Rectal smooth muscle tissue (tissue), 1 donor: ENCODE measurements around the gene ANKRD11.
"Not testable (repeated sequence)": the region's sequence is repeated elsewhere in the genome, so short reads cannot be mapped to it uniquely, and the experiment has no call there.

ENCODE experiments used
- H3K27ac ChIP-seq: one replicate; pipeline ENCODE4 v1.7.0; 2013; ENCODE audit warnings: low read depth, low read length, inconsistent platforms
- H3K27me3 ChIP-seq: one replicate; pipeline ENCODE4 v1.7.0; 2013; ENCODE audit warnings: low read length; ENCODE audit not compliant: control insufficient read depth, insufficient read depth
- H3K36me3 ChIP-seq: one replicate; pipeline ENCODE4 v1.7.0; 2013; ENCODE audit warnings: low read length; ENCODE audit not compliant: control insufficient read depth, insufficient read depth
- H3K4me1 ChIP-seq: one replicate; pipeline ENCODE4 v1.7.0; 2013; ENCODE audit warnings: low read length; ENCODE audit not compliant: control insufficient read depth, insufficient read depth
- H3K4me3 ChIP-seq: one replicate; pipeline ENCODE4 v1.7.0; 2013; ENCODE audit warnings: low read length
- H3K9ac ChIP-seq: one replicate; pipeline ENCODE4 v1.7.0; 2013; ENCODE audit warnings: low read length

ANKRD11 gene

GRCh38 chr16:89273741-89274472 lies 216.5 kb downstream of the ANKRD11 start:
- Histone ChIP-seq H3K27ac (no peak overlapping the region), H3K9ac (no peak overlapping the region), H3K36me3 (peaks cover 36% of the 10 kb centered on the region), H3K4me1 (no peaks in the 10 kb centered on the region), H3K4me3 (no peak overlapping the region), H3K27me3 (no peaks in the 10 kb centered on the region)

- Histone ChIP-seq H3K4me1 (no peaks in the 10 kb centered on the region), H3K27ac (no peak overlapping the region), H3K27me3 (no peaks in the 10 kb centered on the region), H3K9ac (no peak overlapping the region), H3K4me3 (no peak overlapping the region), H3K36me3 (peaks cover 38% of the 10 kb centered on the region)
Measured at GRCh38 chr16:89272631-89273030, 217.7 kb downstream of the ANKRD11 start.

- H3K27ac ChIP-seq: no peak overlapping the region
- peaks cover 40% of the 10 kb centered on the region for H3K36me3 ChIP-seq
- H3K9ac ChIP-seq: no peak overlapping the region
- no peaks in the 10 kb centered on the region for H3K4me1 ChIP-seq
- H3K27me3 ChIP-seq: no peaks in the 10 kb centered on the region
- H3K4me3 ChIP-seq: no peak overlapping the region
Measured at GRCh38 chr16:89270666-89271345, 219.6 kb downstream of the ANKRD11 start.

GRCh38 chr16:89269805-89270665 lies 220.3 kb downstream of the ANKRD11 start:
- Histone ChIP-seq H3K27ac (no peak overlapping the region), H3K4me1 (no peaks in the 10 kb centered on the region), H3K27me3 (no peaks in the 10 kb centered on the region), H3K36me3 (peaks cover 32% of the 10 kb centered on the region), H3K9ac (no peak overlapping the region), H3K4me3 (no peak overlapping the region)

- Histone ChIP-seq H3K27ac (no peak overlapping the region), H3K4me3 (no peak overlapping the region), H3K36me3 (peaks cover 27% of the 10 kb centered on the region), H3K9ac (no peak overlapping the region), H3K4me1 (no peaks in the 10 kb centered on the region), H3K27me3 (no peaks in the 10 kb centered on the region)
Measured at GRCh38 chr16:89268987-89269735, 221.2 kb downstream of the ANKRD11 start.

GRCh38 chr16:89268585-89268984 lies 221.8 kb downstream of the ANKRD11 start:
- H3K36me3 ChIP-seq: peaks cover 22% of the 10 kb centered on the region
- H3K4me1 ChIP-seq: no peaks in the 10 kb centered on the region
- H3K27ac ChIP-seq: no peak overlapping the region
- no peaks in the 10 kb centered on the region for H3K27me3 ChIP-seq
- H3K4me3 ChIP-seq: no peak overlapping the region
- H3K9ac ChIP-seq: no peak overlapping the region

GRCh38 chr16:89267746-89268145 lies 222.6 kb downstream of the ANKRD11 start:
- not testable (repeated sequence) for H3K27me3 ChIP-seq, H3K4me1 ChIP-seq, H3K9ac ChIP-seq, H3K4me3 ChIP-seq, H3K27ac ChIP-seq
- peaks cover 18% of the 10 kb centered on the region for H3K36me3 ChIP-seq

- Histone ChIP-seq H3K4me3 (no peak overlapping the region), H3K36me3 (peaks cover 17% of the 10 kb centered on the region), H3K9ac (no peak overlapping the region), H3K27ac (no peak overlapping the region), H3K27me3 (no peaks in the 10 kb centered on the region), H3K4me1 (no peaks in the 10 kb centered on the region)
Measured at GRCh38 chr16:89266521-89267134, 223.7 kb downstream of the ANKRD11 start.

- H3K4me3 ChIP-seq: no peak overlapping the region
- H3K27ac ChIP-seq: no peak overlapping the region
- H3K9ac ChIP-seq: no peak overlapping the region
- no peaks in the 10 kb centered on the region for H3K27me3 ChIP-seq
- H3K4me1 ChIP-seq: no peaks in the 10 kb centered on the region
- peaks cover 16% of the 10 kb centered on the region for H3K36me3 ChIP-seq
Measured at GRCh38 chr16:89265647-89266046, 224.7 kb downstream of the ANKRD11 start.

- H3K4me3 ChIP-seq: no peak overlapping the region
- no peaks in the 10 kb centered on the region for H3K4me1 ChIP-seq
- H3K27ac ChIP-seq: no peak overlapping the region
- H3K36me3 ChIP-seq: peaks cover 9% of the 10 kb centered on the region
- no peaks in the 10 kb centered on the region for H3K27me3 ChIP-seq
- no peak overlapping the region for H3K9ac ChIP-seq
Measured at GRCh38 chr16:89264800-89265550, 225.4 kb downstream of the ANKRD11 start.
